Measurements from ENCODE around the gene ASIC3. TPM values are rescaled to one million over a fixed set of nuclear protein-coding genes. Genes with fewer than 3 reads are reported as not detected.

Gene ASIC3
- total RNA-seq, 1 donor from 2014 or later, result 5.8 TPM

DNA sequence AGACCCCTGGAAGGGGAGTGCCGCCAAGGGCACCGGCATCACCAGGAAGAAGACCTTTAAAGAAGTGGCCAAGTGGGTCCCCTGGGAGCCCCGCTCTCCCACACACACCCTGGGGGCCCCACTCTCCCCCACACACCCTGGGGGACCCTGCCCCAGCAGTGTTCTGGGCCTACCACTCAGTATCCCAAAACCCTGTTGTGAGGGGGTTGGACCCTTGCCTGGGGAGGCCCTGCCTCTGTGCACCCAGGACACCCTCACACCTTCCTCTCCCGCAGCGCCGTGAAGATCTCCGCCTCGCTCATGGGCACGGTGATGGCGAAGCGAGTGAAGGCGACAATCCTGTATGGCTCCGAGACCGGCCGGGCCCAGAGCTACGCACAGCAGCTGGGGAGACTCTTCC, 46.8 kb upstream of the ASIC3 start:
- TF ChIP-seq CTCF (IDR thresholded peaks at IDR 0.05), result no peak
- Mint-ChIP-seq H3K27me3 (ENCODE audit: unreplicated experiment) (peaks cover 20% of the 10 kb centered on the region), H3K27ac (ENCODE audit: unreplicated experiment) (no peak overlapping the region), H3K36me3 (ENCODE audit: unreplicated experiment) (no peaks in the 10 kb centered on the region), H3K9me3 (ENCODE audit: unreplicated experiment) (no peaks in the 10 kb centered on the region), H3K4me1 (ENCODE audit: unreplicated experiment) (no peaks in the 10 kb centered on the region), H3K4me3 (ENCODE audit: unreplicated experiment) (no peak overlapping the region)
- DNase-seq (ENCODE audit: extremely low spot score, unreplicated experiment), result no peak

- Mint-ChIP-seq H3K27me3 (ENCODE audit: unreplicated experiment) (peaks cover 20% of the 10 kb centered on the region), H3K9me3 (ENCODE audit: unreplicated experiment) (no peaks in the 10 kb centered on the region), H3K4me1 (ENCODE audit: unreplicated experiment) (peaks cover 11% of the 10 kb centered on the region), H3K4me3 (ENCODE audit: unreplicated experiment) (no peak overlapping the region), H3K36me3 (ENCODE audit: unreplicated experiment) (no peaks in the 10 kb centered on the region), H3K27ac (ENCODE audit: unreplicated experiment) (no peak overlapping the region)
- DNase-seq (ENCODE audit: extremely low spot score, unreplicated experiment), result no peak
- no peak for TF ChIP-seq CTCF (IDR thresholded peaks at IDR 0.05)
These were observed 44.8 kb upstream of the ASIC3 start for GRCh38 chr7:151003572-151003971.

- Mint-ChIP-seq H3K4me3 (ENCODE audit: unreplicated experiment) (no peak overlapping the region), H3K27me3 (ENCODE audit: unreplicated experiment) (peaks cover 20% of the 10 kb centered on the region), H3K4me1 (ENCODE audit: unreplicated experiment) (peaks cover 16% of the 10 kb centered on the region), H3K27ac (ENCODE audit: unreplicated experiment) (no peak overlapping the region), H3K9me3 (ENCODE audit: unreplicated experiment) (no peaks in the 10 kb centered on the region), H3K36me3 (ENCODE audit: unreplicated experiment) (no peaks in the 10 kb centered on the region)
- no peak for DNase-seq (ENCODE audit: extremely low spot score, unreplicated experiment)
- no peak for TF ChIP-seq CTCF (IDR thresholded peaks at IDR 0.05)
These were observed 42.8 kb upstream of the ASIC3 start for GRCh38 chr7:151005566-151005965.

- Mint-ChIP-seq H3K9me3 (ENCODE audit: unreplicated experiment) (no peaks in the 10 kb centered on the region), H3K27me3 (ENCODE audit: unreplicated experiment) (peaks cover 20% of the 10 kb centered on the region)
- no peak for TF ChIP-seq CTCF (IDR thresholded peaks at IDR 0.05)
These were observed 41.6 kb upstream of the ASIC3 start for GRCh38 chr7:151006590-151007300.

GRCh38 chr7:151007469-151007898, 40.8 kb upstream of the ASIC3 start:
- TF ChIP-seq CTCF (IDR thresholded peaks at IDR 0.05), result no peak
- no peak overlapping the region for H3K27ac Mint-ChIP-seq (ENCODE audit: unreplicated experiment)
- no peaks in the 10 kb centered on the region for H3K9me3 Mint-ChIP-seq (ENCODE audit: unreplicated experiment)
- H3K4me1 Mint-ChIP-seq (ENCODE audit: unreplicated experiment), result peaks cover 22% of the 10 kb centered on the region
- no peaks in the 10 kb centered on the region for H3K36me3 Mint-ChIP-seq (ENCODE audit: unreplicated experiment)
- DNase-seq (ENCODE audit: extremely low spot score, unreplicated experiment), result no peak
- no peak overlapping the region for H3K4me3 Mint-ChIP-seq (ENCODE audit: unreplicated experiment)
- peaks cover 20% of the 10 kb centered on the region for H3K27me3 Mint-ChIP-seq (ENCODE audit: unreplicated experiment)

More at GRCh38 chr7:151006590-151007300, 41.6 kb upstream of the ASIC3 start:
- Mint-ChIP-seq H3K4me3 (ENCODE audit: unreplicated experiment) (no peak overlapping the region), H3K27ac (ENCODE audit: unreplicated experiment) (no peak overlapping the region), H3K4me1 (ENCODE audit: unreplicated experiment) (peaks cover 17% of the 10 kb centered on the region), H3K36me3 (ENCODE audit: unreplicated experiment) (no peaks in the 10 kb centered on the region)
- DNase-seq (ENCODE audit: extremely low spot score, unreplicated experiment), result no peak
